Spinal cord (tissue), 10 donors: ENCODE results near the gene SFPQ. TPM values are rescaled to one million over a fixed set of nuclear protein-coding genes. Genes with fewer than 3 reads are reported as not detected.
"Not testable (repeated sequence)": the region's sequence is repeated elsewhere in the genome, so short reads cannot be mapped to it uniquely, and the experiment has no call there.

ENCODE experiments used
- DNase-seq, 6 donors: peaks; one replicate each; pipeline versions ENCODE4 v3.0.0 to v3.0.0-alpha.2; 2013 to 2015; ENCODE audit warnings: low spot score in 6 of 6, low read depth in 4 of 6
- H3K27ac ChIP-seq: one replicate; pipeline ENCODE4 v1.5.1; 2013; ENCODE audit warnings: low read depth, low read length, control low read depth
- H3K27me3 ChIP-seq: one replicate; pipeline ENCODE4 v1.6.1; 2013; ENCODE audit warnings: low read length; ENCODE audit not compliant: control insufficient read depth, insufficient read depth
- H3K36me3 ChIP-seq: one replicate; pipeline ENCODE4 v1.6.1; 2013; ENCODE audit warnings: low read length; ENCODE audit not compliant: control insufficient read depth, insufficient read depth
- H3K4me1 ChIP-seq: one replicate; pipeline ENCODE4 v1.6.1; 2013; ENCODE audit warnings: low read length; ENCODE audit not compliant: control insufficient read depth, insufficient read depth
- H3K4me3 ChIP-seq: one replicate; pipeline ENCODE4 v1.5.1; 2013; ENCODE audit warnings: low read depth, low read length, control low read depth
- H3K9me3 ChIP-seq: one replicate; pipeline ENCODE4 v1.6.1; 2013; ENCODE audit warnings: low read length; ENCODE audit not compliant: control insufficient read depth, insufficient read depth
- WGBS: methylation state at CpG from one replicate; pipeline ENCODE4 v1.1.5; 2013; ENCODE audit warnings: missing lambda C conversion rate; ENCODE audit not compliant: insufficient coverage; 5-methylcytosine and 5-hydroxymethylcytosine counted together
- polyA plus RNA-seq, 2 donors: library from polyadenylated mRNA; unstranded; fragments of 120-200 nt; gene quantifications; one replicate each; pipeline ENCODE4 v1.2.1, GENCODE V29; 2013; ENCODE audit not compliant: insufficient read length in 2 of 2
- small RNA-seq: library from RNA; depleted of rRNA; stranded (forward); fragments of <200 nt; gene quantifications from one replicate; pipeline ENCODE3, GENCODE V24; 2014; ENCODE audit warnings: low replicate concordance
- total RNA-seq, 2 donors: library from RNA; depleted of rRNA in 1 of 2; stranded (reverse); fragments of 120-200 nt in 1 of 2; fragments of >200 nt in 1 of 2; gene quantifications; one replicate each; pipeline versions ENCODE4 v1.2.3 to v1.2.4, GENCODE V29; 2013 to 2014
- donor health status: healthy.

The SFPQ gene
- total and polyA plus RNA-seq, 4 donors, result 241 to 635 (median 469) TPM

DNA sequence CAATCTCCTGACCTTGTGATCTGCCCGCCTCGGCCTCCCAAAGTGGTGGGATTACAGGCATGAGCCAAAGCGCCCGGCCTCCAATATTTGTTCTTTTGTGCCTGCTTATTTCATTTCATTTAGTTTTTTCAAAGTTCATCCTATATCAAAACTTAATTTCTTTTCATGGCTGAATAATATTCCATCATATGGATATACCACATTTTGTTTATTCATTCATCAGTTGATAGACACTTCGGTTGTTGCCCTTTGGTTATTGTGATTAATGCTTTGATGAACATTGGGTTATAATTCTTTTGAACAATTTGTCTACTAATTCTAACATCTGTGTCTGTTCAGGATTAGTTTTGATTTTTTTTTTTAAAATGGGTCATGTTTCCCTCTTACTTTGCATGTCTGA, 41.7 kb downstream of the SFPQ start:
- 100% methylated on average over 2 of the region's 5 CpGs for WGBS
- no peak for DNase-seq
- Histone ChIP-seq H3K27me3 (no peaks in the 10 kb centered on the region), H3K4me1 (no peaks in the 10 kb centered on the region), H3K4me3 (no peak overlapping the region), H3K36me3 (no peaks in the 10 kb centered on the region), H3K27ac (no peak overlapping the region), H3K9me3 (no peaks in the 10 kb centered on the region)

DNA sequence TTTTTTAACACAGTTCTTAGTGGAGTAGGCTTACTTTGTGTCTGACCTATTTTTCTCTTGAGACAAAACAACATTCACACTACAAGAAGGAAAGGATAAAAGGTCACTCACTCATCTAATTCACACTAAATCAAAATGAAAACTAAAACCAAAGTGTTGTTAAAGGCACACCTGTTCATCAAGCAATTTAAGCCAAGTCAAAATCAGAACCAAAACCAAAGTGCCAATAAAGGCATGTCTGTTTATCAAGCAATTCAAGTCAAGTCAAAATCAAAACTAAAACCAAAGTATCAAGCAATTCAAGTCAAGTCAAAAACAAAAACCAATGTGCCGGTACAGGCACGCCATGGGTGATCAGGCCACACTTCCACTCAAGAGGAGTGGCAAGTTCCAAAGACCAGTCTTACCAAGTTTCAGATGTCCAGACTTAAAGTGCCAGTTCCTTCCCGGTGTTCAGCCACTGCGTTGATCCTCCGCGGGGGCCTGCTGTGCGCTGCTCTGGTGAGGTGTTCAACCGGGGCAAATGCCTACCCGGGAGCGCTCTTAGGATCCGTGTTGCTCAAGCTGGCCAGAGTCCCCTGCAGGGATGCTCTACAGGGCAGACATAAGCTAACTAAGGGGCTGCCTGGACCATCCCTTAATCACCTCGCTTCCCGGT, 46.9 kb downstream of the SFPQ start:
- not testable (repeated sequence) for H3K36me3 ChIP-seq, H3K9me3 ChIP-seq, DNase-seq, H3K4me3 ChIP-seq, H3K27ac ChIP-seq, H3K4me1 ChIP-seq, H3K27me3 ChIP-seq
- WGBS, result 49% methylated on average over 11 of the region's 13 CpGs

DNA sequence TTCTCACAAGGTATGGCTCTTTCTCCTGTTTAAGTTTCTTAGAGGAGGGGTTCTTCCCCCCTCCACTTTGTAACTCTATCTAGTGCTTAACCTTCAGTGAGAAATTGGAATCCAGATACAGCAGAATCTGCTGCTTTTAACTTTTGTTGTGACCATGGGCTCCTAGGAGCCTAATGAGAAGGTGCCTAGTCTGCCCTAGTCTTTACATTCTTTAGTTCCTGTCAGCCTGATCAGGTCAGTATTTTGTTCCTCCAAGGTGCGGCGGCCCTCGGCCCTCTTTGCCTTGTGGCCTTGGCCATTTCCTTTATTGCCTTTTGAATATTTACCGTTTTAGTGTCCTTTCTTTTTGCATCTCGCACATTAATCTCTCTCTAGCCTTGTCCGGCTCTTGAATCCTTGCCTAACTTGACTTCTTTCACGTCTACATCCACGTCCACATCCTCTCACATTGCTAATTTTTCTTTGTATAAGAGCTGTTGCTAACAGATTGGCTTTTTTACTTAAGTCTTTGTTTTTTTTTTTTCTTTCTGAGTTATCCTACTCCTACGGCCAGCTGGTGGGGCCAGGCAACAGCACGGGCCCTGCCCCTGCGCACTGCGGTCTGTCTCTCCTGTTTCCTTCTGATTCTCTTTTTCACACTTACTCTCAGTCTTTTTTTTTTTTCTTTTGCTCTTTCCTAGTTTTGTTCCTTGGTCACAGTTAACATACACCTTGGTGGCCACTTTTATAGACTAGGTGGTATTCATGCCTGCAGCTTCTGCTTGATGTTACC, 49.0 kb downstream of the SFPQ start:
- Histone ChIP-seq H3K4me1 (no peaks in the 10 kb centered on the region), H3K9me3 (no peaks in the 10 kb centered on the region), H3K27ac (no peak overlapping the region), H3K36me3 (no peaks in the 10 kb centered on the region), H3K4me3 (no peak overlapping the region), H3K27me3 (no peaks in the 10 kb centered on the region)
- WGBS, result 73% methylated on average over 9 of the region's 12 CpGs
- no peak for DNase-seq

DNA sequence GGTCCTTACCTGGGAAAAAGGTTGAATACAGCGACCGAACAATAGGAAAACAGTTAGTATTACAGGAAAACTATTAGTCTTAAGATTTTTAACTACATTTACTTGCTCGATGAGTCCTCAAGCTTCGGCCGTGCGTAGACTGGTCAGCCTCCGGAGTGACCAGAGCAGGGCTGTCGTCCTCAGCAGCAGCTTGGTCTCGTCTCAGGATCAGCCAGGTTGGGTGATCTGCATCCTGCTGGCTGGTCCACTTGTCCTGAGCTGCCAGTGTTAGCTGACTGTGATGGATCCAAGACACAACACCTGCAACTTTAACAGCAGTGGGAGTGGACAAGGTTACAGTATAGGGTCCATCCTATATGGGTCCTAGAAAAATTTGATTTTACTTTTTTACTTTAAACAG, 50.2 kb downstream of the SFPQ start:
- not testable (repeated sequence) for H3K4me3 ChIP-seq, H3K27me3 ChIP-seq, H3K36me3 ChIP-seq, H3K4me1 ChIP-seq, DNase-seq, H3K9me3 ChIP-seq, H3K27ac ChIP-seq
- 89% methylated on average over 7 of the region's 9 CpGs for WGBS

DNA sequence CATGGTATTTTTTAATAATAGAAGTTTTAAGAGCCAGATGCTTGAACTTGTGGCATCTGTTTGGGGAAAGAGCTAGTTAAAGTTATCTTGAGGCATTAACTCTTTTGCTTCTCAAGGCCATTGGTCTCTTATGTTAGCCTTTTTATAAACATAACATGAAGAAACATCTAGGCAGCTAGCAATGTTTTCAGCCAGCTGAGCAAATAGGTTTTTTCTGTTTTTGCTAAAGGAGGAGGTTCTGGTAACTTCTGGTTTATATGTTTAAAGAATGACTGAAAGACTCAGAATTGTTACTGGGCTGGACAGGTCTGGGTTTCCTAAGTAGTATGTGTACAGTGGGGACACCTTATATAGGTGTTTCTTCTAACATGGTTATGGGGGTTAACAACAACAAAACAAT, 50.7 kb downstream of the SFPQ start:
- H3K9me3 ChIP-seq, DNase-seq, H3K27me3 ChIP-seq, H3K36me3 ChIP-seq, H3K27ac ChIP-seq, H3K4me1 ChIP-seq, H3K4me3 ChIP-seq: not testable (repeated sequence)

DNA sequence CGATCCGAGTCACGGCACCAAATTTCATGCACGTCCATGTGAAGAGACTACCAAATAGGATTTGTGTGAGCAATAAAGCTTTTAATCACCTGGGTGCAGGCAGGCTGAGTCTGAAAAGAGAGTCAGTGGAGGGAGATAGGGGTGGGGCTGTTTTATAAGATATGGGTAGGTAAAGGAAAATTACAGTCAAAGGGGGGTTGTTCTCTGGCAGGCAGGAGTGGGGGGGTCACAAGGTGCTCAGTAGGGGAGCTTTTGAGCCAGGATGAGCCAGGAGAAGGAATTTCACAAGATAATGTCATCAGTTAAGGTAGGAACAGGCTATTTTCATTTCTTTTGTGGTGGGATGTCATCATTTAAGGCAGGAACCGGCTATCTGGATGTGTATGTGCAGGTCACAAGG, 55.4 kb downstream of the SFPQ start:
- H3K27me3 ChIP-seq, H3K27ac ChIP-seq, H3K4me1 ChIP-seq, H3K36me3 ChIP-seq, H3K9me3 ChIP-seq, DNase-seq, H3K4me3 ChIP-seq: not testable (repeated sequence)
- 81% methylated on average over 5 of the region's 5 CpGs for WGBS

DNA sequence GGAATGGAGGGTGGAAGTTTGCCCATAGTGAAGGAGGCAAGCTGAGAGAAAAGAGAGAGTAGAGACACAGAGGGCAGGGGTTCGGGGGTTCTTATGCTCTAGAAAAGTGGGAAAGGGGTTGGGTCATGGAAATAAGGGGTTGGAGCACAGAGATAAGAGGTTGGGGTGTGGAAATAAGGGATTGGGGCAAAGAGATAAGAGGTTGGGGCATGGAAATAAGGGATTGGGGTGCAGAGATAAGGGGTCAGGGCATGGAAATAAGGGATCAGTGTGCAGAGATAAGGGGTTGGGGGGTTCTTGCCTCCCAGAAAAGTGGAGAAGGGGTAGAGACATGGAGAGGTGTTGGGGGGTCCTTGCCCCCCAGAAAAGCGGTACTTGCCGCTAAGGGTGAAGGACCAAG, 56.2 kb downstream of the SFPQ start:
- WGBS, result 90% methylated on average over 3 of the region's 3 CpGs
- H3K36me3 ChIP-seq, result no peaks in the 10 kb centered on the region

More for the DNA sequence above, 56.2 kb downstream of the SFPQ start:
- Histone ChIP-seq H3K9me3 (no peaks in the 10 kb centered on the region), H3K27me3 (no peaks in the 10 kb centered on the region), H3K27ac (no peak overlapping the region), H3K4me3 (no peak overlapping the region), H3K4me1 (no peaks in the 10 kb centered on the region)
- no peak for DNase-seq

Small RNAs within 50 kb of the gene (small RNA-seq; reads per million reads assigned to genes)
- gene RF00019, result not detected

Other genes with a start within 250 kb of the SFPQ start
- 10 to 100 TPM; 16.2 to 20.1 TPM for gene TMEM35B, start 207.8 kb downstream of the SFPQ start, total RNA-seq
- gene TMEM35B, start 207.8 kb downstream of the SFPQ start, polyA plus RNA-seq, result 10 to 100 TPM in 1 of 2 donors, 1 to 10 TPM in 1; 8.5 to 12.8 TPM
- gene ZMYM6, start 161.2 kb downstream of the SFPQ start, total RNA-seq, result 10 to 100 TPM; 14.1 to 31.0 TPM
- gene ZMYM6, start 161.2 kb downstream of the SFPQ start, polyA plus RNA-seq, result 10 to 100 TPM; 14.5 to 17.7 TPM
- 10 to 100 TPM; 17.3 to 38.8 TPM for gene ZMYM1, start 113.8 kb downstream of the SFPQ start, total RNA-seq
- gene ZMYM1, start 113.8 kb downstream of the SFPQ start, polyA plus RNA-seq, result 10 to 100 TPM; 12.6 to 15.0 TPM
- gene ZMYM4, start 75.6 kb upstream of the SFPQ start, total RNA-seq, result 10 to 100 TPM; 52.6 to 67.3 TPM
- 10 to 100 TPM; 43.6 to 59.5 TPM for gene ZMYM4, start 75.6 kb upstream of the SFPQ start, polyA plus RNA-seq